SK-N-SH (cell line): Measurements from ENCODE around the gene ST3GAL2. TPM values are rescaled to one million over a fixed set of nuclear protein-coding genes. Genes with fewer than 3 reads are reported as not detected.

Source experiments
- CTCF ChIA-PET: fragments of 300-600, 350-600 bp; formaldehyde crosslinking; extraction: SDS; loops from one replicate; lab custom pipeline; 2021; lab: Yijun Ruan, JAX
- POLR2A ChIA-PET: fragments of 350-600 bp; sonication (Branson Sonifier 250); formaldehyde crosslinking; extraction: SDS; loops from one replicate; lab custom pipeline; 2020; ENCODE audit warnings: antibody characterized with exemption, inconsistent platforms; lab: Yijun Ruan, JAX
- DNase-seq: peaks from one replicate; pipeline ENCODE4 v3.0.0; 2012
- H2AFZ ChIP-seq: fragments of 200-600 bp; sonication (generic); 2 replicates; pipeline ENCODE4 v1.8.1; 2016; ENCODE audit warnings: antibody characterized with exemption, mild to moderate bottlenecking, low read depth
- H3F3A ChIP-seq: fragments of 200-600 bp; sonication (generic); replicated peaks from 2 replicates; pipeline ENCODE3; 2016; ENCODE audit warnings: antibody characterized with exemption, mild to moderate bottlenecking; ENCODE audit not compliant: insufficient read depth
- H3K27ac ChIP-seq, 2 experiments: fragments of 200-500 bp in 1 of 2; fragments of 200-600 bp in 1 of 2; sonication (Bioruptor generic) in 1 of 2; sonication (generic), shearing (Covaris generic) in 1 of 2; 2 replicates each; pipeline versions ENCODE4 v1.5.1 to v1.6.1; 2014 to 2016; ENCODE audit warnings: low read depth in 2 of 2, inconsistent platforms in 1 of 2, low read length in 1 of 2, mild to moderate bottlenecking in 1 of 2, mixed read lengths in 1 of 2
- H3K27me3 ChIP-seq: fragments of 200-600 bp; sonication (generic), shearing (Covaris generic); 2 replicates; pipeline ENCODE4 v1.6.1; 2016; ENCODE audit warnings: mixed run types; ENCODE audit not compliant: insufficient read depth
- H3K36me3 ChIP-seq, 2 experiments: fragments of 200-500 bp in 1 of 2; fragments of 200-600 bp in 1 of 2; sonication (Bioruptor generic) in 1 of 2; sonication (generic) in 1 of 2; replicated peaks in 1 of 2; 2 replicates each; pipeline versions ENCODE3 to v1.5.1; 2014 to 2016; ENCODE audit warnings: low read length in 1 of 2, mild to moderate bottlenecking in 1 of 2; ENCODE audit not compliant: insufficient read depth in 2 of 2, control insufficient read depth in 1 of 2
- H3K4me1 ChIP-seq, 2 experiments: fragments of 200-500 bp in 1 of 2; fragments of 200-600 bp in 1 of 2; sonication (Bioruptor generic) in 1 of 2; sonication (generic), shearing (Covaris generic) in 1 of 2; 2 replicates each; pipeline versions ENCODE4 v1.5.1 to v1.6.1; 2014 to 2016; ENCODE audit warnings: low read depth in 1 of 2, low read length in 1 of 2, mixed run types in 1 of 2; ENCODE audit not compliant: insufficient read depth in 2 of 2, control insufficient read depth in 1 of 2
- H3K4me2 ChIP-seq: fragments of 200-600 bp; sonication (generic), shearing (Covaris generic); 2 replicates; pipeline ENCODE4 v1.6.1; 2017; ENCODE audit warnings: mixed run types
- H3K4me3 ChIP-seq, 2 experiments: fragments of 200-500 bp in 1 of 2; fragments of 200-600 bp in 1 of 2; sonication (Bioruptor generic) in 1 of 2; sonication (generic), shearing (Covaris generic) in 1 of 2; 2 replicates each; pipeline versions ENCODE4 v1.5.1 to v1.8.1; 2014 to 2016; ENCODE audit warnings: low read depth in 2 of 2, inconsistent platforms in 1 of 2, low read length in 1 of 2, mild to moderate bottlenecking in 1 of 2, mixed read lengths in 1 of 2, moderate library complexity in 1 of 2
- H3K79me2 ChIP-seq: fragments of 200-600 bp; sonication (generic); 2 replicates; pipeline ENCODE4 v1.8.1; 2017; ENCODE audit warnings: mild to moderate bottlenecking; ENCODE audit not compliant: insufficient read depth
- H3K9ac ChIP-seq: fragments of 200-600 bp; sonication (generic); 2 replicates; pipeline ENCODE4 v1.6.1; 2017; ENCODE audit warnings: mixed run types
- H3K9me2 ChIP-seq: fragments of 200-600 bp; sonication (generic); 2 replicates; pipeline ENCODE4 v1.6.1; 2017; ENCODE audit warnings: mixed run types
- H3K9me3 ChIP-seq: fragments of 200-600 bp; sonication (generic); 2 replicates; pipeline ENCODE4 v1.6.1; 2017; ENCODE audit warnings: mixed run types, mild to moderate bottlenecking, moderate library complexity
- H4K20me1 ChIP-seq: fragments of 200-600 bp; sonication (generic); 2 replicates; pipeline ENCODE4 v1.6.1; 2017; ENCODE audit warnings: mild to moderate bottlenecking, mixed run types; ENCODE audit not compliant: insufficient read depth
- CHD2 ChIP-seq: fragments of 150-350 bp; IDR thresholded peaks from 2 replicates; pipeline ENCODE4 v1.6.1; 2018; ENCODE audit warnings: low read length; ENCODE audit not compliant: partially characterized antibody
- ELF1 ChIP-seq: IDR thresholded peaks from 2 replicates; pipeline ENCODE4 v1.4.0; 2012
- EZH2phosphoT487 ChIP-seq: fragments of 200-600 bp; sonication (generic); IDR thresholded peaks from 2 replicates; pipeline ENCODE4 v1.6.1; 2017; ENCODE audit warnings: low read depth, mixed run types, mild to moderate bottlenecking, antibody characterized with exemption, moderate library complexity, borderline replicate concordance
- FOSL2 ChIP-seq: IDR thresholded peaks from 2 replicates; pipeline ENCODE4 v1.4.0; 2012; ENCODE audit warnings: low read depth, mild to moderate bottlenecking, moderate library complexity, borderline replicate concordance
- FOXJ3 ChIP-seq: sonication (generic); formaldehyde crosslinking; IDR thresholded peaks from 2 replicates; pipeline ENCODE4 v1.5.1; 2020; ENCODE audit warnings: mild to moderate bottlenecking, missing genetic modification reagents
- FOXM1 ChIP-seq: IDR thresholded peaks from 2 replicates; pipeline ENCODE4 v1.4.0; 2012; ENCODE audit warnings: low read depth, mild to moderate bottlenecking
- IRF3 ChIP-seq: fragments of 150-350 bp; IDR thresholded peaks from 2 replicates; pipeline ENCODE4 v1.6.1; 2016; ENCODE audit warnings: mild to moderate bottlenecking, low read depth, low read length
- JUND ChIP-seq: IDR thresholded peaks from 2 replicates; pipeline ENCODE4 v1.4.0; 2012
- MEF2A ChIP-seq: IDR thresholded peaks from 2 replicates; pipeline ENCODE4 v1.4.0; 2012; ENCODE audit warnings: low read depth, borderline replicate concordance
- MXI1 ChIP-seq: IDR thresholded peaks from 2 replicates; pipeline ENCODE4 v1.6.1; 2012; ENCODE audit warnings: mild to moderate bottlenecking, low read depth, low read length, improper control_type of control experiment
- NFIC ChIP-seq: IDR thresholded peaks from 2 replicates; pipeline ENCODE4 v1.4.0; 2012; ENCODE audit warnings: borderline replicate concordance
- NRF1 ChIP-seq: IDR thresholded peaks from 2 replicates; pipeline ENCODE4 v1.6.1; 2012; ENCODE audit warnings: low read depth, mild to moderate bottlenecking, low read length
- PBX3 ChIP-seq: IDR thresholded peaks from 2 replicates; pipeline ENCODE4; 2012
- POLR2AphosphoS5 ChIP-seq: IDR thresholded peaks from 2 replicates; pipeline ENCODE4 v1.6.1; 2012; ENCODE audit warnings: low read depth, low read length
- RAD21 ChIP-seq: IDR thresholded peaks from 2 replicates; pipeline ENCODE4 v1.6.1; 2012; ENCODE audit warnings: mild to moderate bottlenecking, low read length
- RFX5 ChIP-seq: IDR thresholded peaks from 2 replicates; pipeline ENCODE4 v1.6.1; 2012; ENCODE audit warnings: mild to moderate bottlenecking, improper control_type of control experiment, low read length
- RXRA ChIP-seq: IDR thresholded peaks from 2 replicates; pipeline ENCODE4 v1.4.0; 2012; ENCODE audit warnings: low read depth, mild to moderate bottlenecking, borderline replicate concordance
- SMC3 ChIP-seq: IDR thresholded peaks from 2 replicates; pipeline ENCODE4 v1.6.1; 2012; ENCODE audit warnings: low read depth, low read length, improper control_type of control experiment
- TAF1 ChIP-seq: IDR thresholded peaks from 2 replicates; pipeline ENCODE4 v1.6.1; 2012; ENCODE audit warnings: low read depth, mild to moderate bottlenecking, low read length, moderate library complexity, borderline replicate concordance
- TCF12 ChIP-seq: IDR thresholded peaks from 2 replicates; pipeline ENCODE4 v1.4.0; 2012
- TEAD4 ChIP-seq: IDR thresholded peaks from 2 replicates; pipeline ENCODE4 v1.4.0; 2012; ENCODE audit warnings: mild to moderate bottlenecking, borderline replicate concordance; ENCODE audit not compliant: insufficient read depth
- USF1 ChIP-seq: IDR thresholded peaks from 2 replicates; pipeline ENCODE4 v1.4.0; 2012; ENCODE audit warnings: low read depth, borderline replicate concordance
- USF2 ChIP-seq: fragments of 150-350 bp; IDR thresholded peaks from 2 replicates; pipeline ENCODE4 v1.6.1; 2017; ENCODE audit warnings: antibody characterized with exemption, low read length, low read depth, borderline replicate concordance
- YY1 ChIP-seq: IDR thresholded peaks from 2 replicates; pipeline ENCODE4 v1.4.0; 2012; ENCODE audit warnings: low read depth, mild to moderate bottlenecking
- WGBS: methylation state at CpG from one replicate; pipeline ENCODE4 v1.1.6; 2017; ENCODE audit warnings: low lambda C conversion rate; 5-methylcytosine and 5-hydroxymethylcytosine counted together
- polyA plus RNA-seq, 3 experiments: library from polyadenylated mRNA; depleted of rRNA; stranded (reverse); fragments of >200 nt; gene quantifications; 2 replicates each; pipeline ENCODE4 v1.2.3, GENCODE V29; 2012
- TF ChIP-seq, protein P1 (sequence below): IDR thresholded peaks from 2 replicates; pipeline ENCODE4 v1.4.0; 2012; ENCODE audit warnings: low read depth
- TF ChIP-seq, protein P2 (sequence below): IDR thresholded peaks from 2 replicates; pipeline ENCODE4 v1.4.0; 2012; ENCODE audit warnings: low read depth, borderline replicate concordance

Gene ST3GAL2
- polyA plus RNA-seq, 1 of the 3 experiments (the other 2 are of a cell fraction): 19.9 TPM

DNA sequence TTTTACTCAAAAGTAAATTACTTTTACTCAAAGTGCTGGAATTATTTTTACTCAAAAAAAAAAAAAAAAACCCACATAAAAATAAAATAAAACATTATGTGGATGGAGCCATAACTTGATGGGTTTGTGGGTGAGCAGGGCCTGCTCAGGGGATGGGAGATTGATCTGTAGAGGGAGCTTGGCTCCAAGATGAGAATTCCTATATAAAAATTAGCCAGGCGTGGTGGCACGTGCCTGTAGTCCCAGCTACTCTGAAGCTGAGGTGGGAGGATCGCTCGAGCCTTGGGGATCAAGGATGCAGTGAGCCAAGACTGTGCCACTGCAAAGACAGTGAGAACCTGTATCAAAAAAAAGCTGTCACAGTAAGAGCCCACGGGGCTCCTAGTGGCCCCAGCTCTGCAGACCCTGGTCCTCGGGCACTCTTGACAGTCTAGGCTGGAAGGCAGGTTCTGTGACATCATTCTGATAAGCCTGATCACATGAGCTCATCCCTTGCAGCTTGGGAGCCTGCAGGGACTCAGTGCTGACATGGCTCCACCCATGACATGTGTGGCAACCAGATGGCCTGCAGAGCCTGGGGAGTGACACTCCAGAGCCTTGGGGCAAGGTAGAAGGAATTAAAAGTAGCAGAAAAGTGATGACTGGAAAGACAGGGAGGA is 42.5 kb downstream of the ST3GAL2 start:
- Histone ChIP-seq H3K27ac (peak overlapping the region in 1 of 2 experiments; percentile 73; a peak in 2 of 4 replicates), H3F3A (no peaks in the 10 kb centered on the region), H3K9ac (no peak overlapping the region), H3K9me2 (no peaks in the 10 kb centered on the region), H3K4me3 (no peak overlapping the region), H3K79me2 (peaks cover 10% of the 10 kb centered on the region; the same call in 1 of the 2 replicates), H4K20me1 (no peaks in the 10 kb centered on the region; the same call in 1 of the 2 replicates), H3K36me3 (peaks cover 15 to 19% of the 10 kb centered on the region in 2 experiments), H3K4me1 (peaks cover 0 to 15% of the 10 kb centered on the region in 2 experiments; a peak in 1 of 4 replicates), H3K27me3 (no peaks in the 10 kb centered on the region), H2AFZ (no peak overlapping the region), H3K4me2 (no peak overlapping the region), H3K9me3 (no peaks in the 10 kb centered on the region)
- WGBS: 66% methylated on average over 6 of the region's 6 CpGs
- ChIA-PET POLR2A (interaction anchor here (0.7 to 1.3 kb wide), 3 partner anchors 14 to 127 kb away, joined by 3 to 14 read pairs (median 4); partner anchors contain the start of gene COG4), CTCF (interaction anchor here (0.5 to 4.1 kb wide), 14 partner anchors 11 to 258 kb away, joined by 3 to 25 read pairs (median 3); partner anchors contain the start of genes FCSK and ST3GAL2)
- DNase-seq: peak; percentile 91
- TF ChIP-seq, protein P1, sequence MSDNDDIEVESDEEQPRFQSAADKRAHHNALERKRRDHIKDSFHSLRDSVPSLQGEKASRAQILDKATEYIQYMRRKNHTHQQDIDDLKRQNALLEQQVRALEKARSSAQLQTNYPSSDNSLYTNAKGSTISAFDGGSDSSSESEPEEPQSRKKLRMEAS: no peak
- peak; percentile 69 for TF ChIP-seq TCF12
- no peak for TF ChIP-seq TEAD4
- TF ChIP-seq, protein P2, sequence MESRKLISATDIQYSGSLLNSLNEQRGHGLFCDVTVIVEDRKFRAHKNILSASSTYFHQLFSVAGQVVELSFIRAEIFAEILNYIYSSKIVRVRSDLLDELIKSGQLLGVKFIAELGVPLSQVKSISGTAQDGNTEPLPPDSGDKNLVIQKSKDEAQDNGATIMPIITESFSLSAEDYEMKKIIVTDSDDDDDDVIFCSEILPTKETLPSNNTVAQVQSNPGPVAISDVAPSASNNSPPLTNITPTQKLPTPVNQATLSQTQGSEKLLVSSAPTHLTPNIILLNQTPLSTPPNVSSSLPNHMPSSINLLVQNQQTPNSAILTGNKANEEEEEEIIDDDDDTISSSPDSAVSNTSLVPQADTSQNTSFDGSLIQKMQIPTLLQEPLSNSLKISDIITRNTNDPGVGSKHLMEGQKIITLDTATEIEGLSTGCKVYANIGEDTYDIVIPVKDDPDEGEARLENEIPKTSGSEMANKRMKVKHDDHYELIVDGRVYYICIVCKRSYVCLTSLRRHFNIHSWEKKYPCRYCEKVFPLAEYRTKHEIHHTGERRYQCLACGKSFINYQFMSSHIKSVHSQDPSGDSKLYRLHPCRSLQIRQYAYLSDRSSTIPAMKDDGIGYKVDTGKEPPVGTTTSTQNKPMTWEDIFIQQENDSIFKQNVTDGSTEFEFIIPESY: no peak
- no peak for TF ChIP-seq IRF3
- peak; percentile 44; the same call in 1 of the 2 replicates for TF ChIP-seq RAD21
- TF ChIP-seq MEF2A: no peak
- TF ChIP-seq USF2: no peak
- TF ChIP-seq TAF1: no peak
- TF ChIP-seq FOXJ3 (CRISPR knock-in tag): peak; percentile 54; the same call in 1 of the 2 replicates
- no peak for TF ChIP-seq PBX3
- no peak for TF ChIP-seq NRF1
- TF ChIP-seq CHD2: peak; percentile 60
- no peak; the same call in 1 of the 2 replicates for TF ChIP-seq USF1
- TF ChIP-seq SMC3: no peak
- TF ChIP-seq RFX5: no peak
- TF ChIP-seq POLR2AphosphoS5: no peak
- TF ChIP-seq ELF1: no peak
- no peak for TF ChIP-seq NFIC
- TF ChIP-seq EZH2phosphoT487: no peak
- TF ChIP-seq RXRA: no peak
- TF ChIP-seq FOSL2: no peak
- no peak for TF ChIP-seq FOXM1
- no peak for TF ChIP-seq JUND
- TF ChIP-seq YY1: no peak
- TF ChIP-seq MXI1: peak; percentile 74; the same call in 1 of the 2 replicates
